Right atrium auricular region (tissue), 2 donors: Measurements from ENCODE around the gene SLC38A5. TPM values are rescaled to one million over a fixed set of nuclear protein-coding genes. Genes with fewer than 3 reads are reported as not detected.

ENCODE experiments used
- DNase-seq: peaks from one replicate; pipeline ENCODE4 v3.0.0-alpha.2; 2019; ENCODE audit warnings: low spot score
- H3K27ac ChIP-seq, 2 donors: fragments of 200-600 bp; sonication (generic); 1 replicate in 1 of 2; 2 replicates in 1 of 2; pipeline ENCODE4 v1.5.1; 2016 to 2019
- H3K27me3 ChIP-seq, 2 donors: fragments of 200-600 bp; sonication (generic); one replicate each; pipeline versions ENCODE4 v1.5.1 to v1.6.0; 2017 to 2019
- H3K36me3 ChIP-seq: fragments of 200-600 bp; sonication (generic); one replicate; pipeline ENCODE4 v1.5.1; 2016
- H3K4me1 ChIP-seq, 2 donors: fragments of 200-600 bp; sonication (generic); one replicate each; pipeline versions ENCODE4 v1.5.1 to v1.6.0; 2017 to 2019
- H3K4me3 ChIP-seq, 2 donors: fragments of 200-600 bp; sonication (generic); 1 replicate in 1 of 2; 2 replicates in 1 of 2; pipeline ENCODE4 v1.5.1; 2017 to 2019; ENCODE audit warnings: mild to moderate bottlenecking in 1 of 2, moderate library complexity in 1 of 2
- H3K9me3 ChIP-seq, 2 donors: fragments of 200-600 bp; sonication (generic); one replicate each; pipeline ENCODE4 v1.5.1; 2019
- CTCF ChIP-seq, 2 donors: fragments of 200-600 bp; sonication (generic); IDR thresholded peaks; one replicate each; pipeline ENCODE4 v1.5.1; 2019; ENCODE audit warnings: antibody characterized with exemption in 2 of 2
- total RNA-seq, 2 donors: library from RNA; depleted of rRNA; stranded (reverse); fragments of >200 nt; gene quantifications; one replicate each; pipeline ENCODE4 v1.1.0, GENCODE V29; 2016

The SLC38A5 gene
- total RNA-seq, 2 donors from 2014 or later = 2.2 to 4.9 TPM

- no peak for TF ChIP-seq CTCF (IDR thresholded peaks at IDR 0.05)
- peaks cover 0 to 4% of the 10 kb centered on the region in 2 donors for H3K4me1 ChIP-seq
Observed at GRCh38 chrX:48514126-48514806, 44.2 kb upstream of the SLC38A5 start.

GRCh38 chrX:48513670-48514069, 43.6 kb upstream of the SLC38A5 start:
- Histone ChIP-seq H3K36me3 (no peaks in the 10 kb centered on the region), H3K27me3 (no peaks in the 10 kb centered on the region), H3K27ac (no peak overlapping the region), H3K4me3 (no peak overlapping the region), H3K9me3 (no peaks in the 10 kb centered on the region), H3K4me1 (peaks cover 0 to 4% of the 10 kb centered on the region in 2 donors)
- no peak for TF ChIP-seq CTCF (IDR thresholded peaks at IDR 0.05)
- DNase-seq = no peak

More at GRCh38 chrX:48514126-48514806, 44.2 kb upstream of the SLC38A5 start:
- Histone ChIP-seq H3K36me3 (no peaks in the 10 kb centered on the region), H3K4me3 (no peak overlapping the region), H3K27me3 (no peaks in the 10 kb centered on the region), H3K27ac (no peak overlapping the region), H3K9me3 (no peaks in the 10 kb centered on the region)
- no peak for DNase-seq

- H3K4me3 ChIP-seq = no peak overlapping the region
- H3K4me1 ChIP-seq = peaks cover 0 to 9% of the 10 kb centered on the region in 2 donors
- H3K36me3 ChIP-seq = no peaks in the 10 kb centered on the region
- no peak overlapping the region for H3K27ac ChIP-seq
- TF ChIP-seq CTCF (IDR thresholded peaks at IDR 0.05) = no peak
- no peaks in the 10 kb centered on the region for H3K27me3 ChIP-seq
- H3K9me3 ChIP-seq = no peaks in the 10 kb centered on the region
- no peak for DNase-seq
Observed at GRCh38 chrX:48512371-48512935, 42.4 kb upstream of the SLC38A5 start.

GRCh38 chrX:48511560-48511959, 41.5 kb upstream of the SLC38A5 start:
- Histone ChIP-seq H3K36me3 (no peaks in the 10 kb centered on the region), H3K4me1 (peaks cover 0 to 9% of the 10 kb centered on the region in 2 donors), H3K27ac (no peak overlapping the region)

GRCh38 chrX:48509619-48510018, 39.6 kb upstream of the SLC38A5 start:
- peak overlapping the region; percentile 60 to 72 for H3K4me3 ChIP-seq
- H3K27ac ChIP-seq = no peak overlapping the region
- TF ChIP-seq CTCF (IDR thresholded peaks at IDR 0.05) = no peak
- H3K9me3 ChIP-seq = no peaks in the 10 kb centered on the region
- H3K27me3 ChIP-seq = no peaks in the 10 kb centered on the region
- H3K4me1 ChIP-seq = peaks cover 0 to 9% of the 10 kb centered on the region in 2 donors
- no peak for DNase-seq
- no peaks in the 10 kb centered on the region for H3K36me3 ChIP-seq

More at GRCh38 chrX:48511560-48511959, 41.5 kb upstream of the SLC38A5 start:
- DNase-seq = no peak
- Histone ChIP-seq H3K27me3 (no peaks in the 10 kb centered on the region), H3K4me3 (no peak overlapping the region), H3K9me3 (no peaks in the 10 kb centered on the region)
- peak in 1 of 2 donors; percentile 33 for TF ChIP-seq CTCF (IDR thresholded peaks at IDR 0.05)
